H1 (cell line): ENCODE results near the gene ZXDC. TPM values are rescaled to one million over a fixed set of nuclear protein-coding genes. Genes with fewer than 3 reads are reported as not detected.

Experiments used
- CHD7 ChIP-seq: fragments of 300-600 bp; sonication (generic); IDR thresholded peaks from 2 replicates; pipeline ENCODE4 v1.7.1; 2012; ENCODE audit warnings: low read length, moderate library complexity, mild to moderate bottlenecking, inconsistent platforms; ENCODE audit not compliant: insufficient replicate concordance
- GABPA ChIP-seq: IDR thresholded peaks from 2 replicates; pipeline ENCODE4 v1.6.1; 2011; ENCODE audit warnings: mild to moderate bottlenecking, low read length, moderate library complexity, borderline replicate concordance; ENCODE audit not compliant: insufficient read depth
- RAD21 ChIP-seq, 2 experiments: IDR thresholded peaks in 1 of 2; conservative IDR thresholded peaks in 1 of 2; 2 replicates each; pipeline ENCODE4 v1.6.1; 2011; ENCODE audit warnings: low read depth in 2 of 2, low read length in 2 of 2, improper control_type of control experiment in 1 of 2, inconsistent platforms in 1 of 2, mild to moderate bottlenecking in 1 of 2, moderate library complexity in 1 of 2
- RNF2 ChIP-seq: fragments of 200-900, 300-1000 bp; sonication (generic); IDR thresholded peaks from 2 replicates; pipeline ENCODE4 v1.7.1; 2016; ENCODE audit warnings: borderline replicate concordance, low read depth, mild to moderate bottlenecking, antibody characterized with exemption, low read length; ENCODE audit not compliant: poor library complexity, severe bottlenecking; ENCODE audit errors: missing control alignments
- SIN3A ChIP-seq, 2 experiments: IDR thresholded peaks in 1 of 2; conservative IDR thresholded peaks in 1 of 2; 2 replicates each; pipeline ENCODE4 v1.6.1; 2011 to 2012; ENCODE audit warnings: low read length in 2 of 2, improper control_type of control experiment in 1 of 2, low read depth in 1 of 2, mild to moderate bottlenecking in 1 of 2
- polyA plus RNA-seq, 7 experiments: library from polyadenylated mRNA; depleted of rRNA in 3 of 7; stranded (reverse) in 5 of 7; unstranded in 2 of 7; fragments of >200 nt in 5 of 7; fragments of 200-250 nt in 2 of 7; gene quantifications; 1 replicate in 5 of 7; 2 replicates in 1 of 7; 4 replicates in 1 of 7; pipeline versions ENCODE4 v1.2.1 to v1.2.3, GENCODE V29; 2011 to 2013; ENCODE audit warnings: missing spikeins in 2 of 7, mixed read lengths in 2 of 7
- total RNA-seq: library from RNA; stranded (reverse); fragmentation: NEBNext Ultra II Directional; extraction: Animal tissue kit (Norgen Biotek cat#: 25700); gene quantifications from 2 replicates; pipeline ENCODE4 v1.2.1, GENCODE V29; 2021
- TF ChIP-seq, protein P1 (sequence below): IDR thresholded peaks from 2 replicates; pipeline ENCODE4 v1.6.1; 2012; ENCODE audit warnings: low read length, inconsistent platforms

ZXDC gene
- total and polyA plus RNA-seq, 2 of the 8 experiments (the other 6 are each of a cell fraction or from before 2014, with no cell fraction given), result 12.7 to 24.3 TPM

GRCh38 chr3:126394179-126394976 lies 81.3 kb downstream of the ZXDC start, which contains the start of gene CFAP100 (continued):
- TF ChIP-seq GABPA (no peak), CHD7 (no peak), RAD21 (IDR thresholded peaks at IDR 0.05 in 1 of 2, conservative IDR thresholded peaks at IDR 0.05 in 1 of 2; ENCODE audit: low read depth in 2 of 2, low read length in 2 of 2) (no peak), RNF2 (peak; percentile 30), SIN3A (conservative IDR thresholded peaks at IDR 0.05 in 1 of 2, IDR thresholded peaks at IDR 0.05 in 1 of 2; ENCODE audit: low read depth in 1 of 2, low read length in 2 of 2) (no peak; a peak in 1 of 4 replicates)
- TF ChIP-seq, protein P1, sequence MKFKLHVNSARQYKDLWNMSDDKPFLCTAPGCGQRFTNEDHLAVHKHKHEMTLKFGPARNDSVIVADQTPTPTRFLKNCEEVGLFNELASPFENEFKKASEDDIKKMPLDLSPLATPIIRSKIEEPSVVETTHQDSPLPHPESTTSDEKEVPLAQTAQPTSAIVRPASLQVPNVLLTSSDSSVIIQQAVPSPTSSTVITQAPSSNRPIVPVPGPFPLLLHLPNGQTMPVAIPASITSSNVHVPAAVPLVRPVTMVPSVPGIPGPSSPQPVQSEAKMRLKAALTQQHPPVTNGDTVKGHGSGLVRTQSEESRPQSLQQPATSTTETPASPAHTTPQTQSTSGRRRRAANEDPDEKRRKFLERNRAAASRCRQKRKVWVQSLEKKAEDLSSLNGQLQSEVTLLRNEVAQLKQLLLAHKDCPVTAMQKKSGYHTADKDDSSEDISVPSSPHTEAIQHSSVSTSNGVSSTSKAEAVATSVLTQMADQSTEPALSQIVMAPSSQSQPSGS, result no peak
